IPS-18c (cell line): Measurements from ENCODE around the gene ARFGAP2.

Experiments used
- H3K4me3 ChIP-seq: 2 replicates; pipeline ENCODE4 v1.7.0; 2013; ENCODE audit warnings: low read depth, mild to moderate bottlenecking, low read length, moderate library complexity; ENCODE audit not compliant: insufficient read depth
- H3K9me3 ChIP-seq: one replicate; pipeline ENCODE4 v1.6.1; 2013; ENCODE audit warnings: mild to moderate bottlenecking, low read length, moderate library complexity; ENCODE audit not compliant: control insufficient read depth, insufficient read depth

ARFGAP2 gene

DNA sequence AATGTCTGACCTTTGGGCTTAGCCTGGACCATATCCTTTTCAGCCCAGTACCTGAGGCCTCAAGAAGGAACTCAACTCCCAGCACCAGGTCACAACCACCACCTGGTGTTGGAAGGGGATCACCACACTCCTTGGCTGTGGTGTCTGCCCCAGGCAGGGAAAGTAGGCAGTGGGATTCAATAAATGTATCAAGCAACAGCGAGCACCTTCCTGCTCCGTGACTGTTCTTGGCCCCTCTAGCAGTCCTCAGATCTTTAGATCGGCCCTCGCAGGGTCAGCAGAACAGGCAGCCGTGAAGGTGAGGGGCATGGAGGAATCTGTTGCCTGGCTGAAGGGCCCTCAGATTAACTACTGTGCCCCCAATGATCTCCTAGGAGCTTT is 15.9 kb downstream of the ARFGAP2 start:
- Histone ChIP-seq H3K9me3 (no peaks in the 10 kb centered on the region), H3K4me3 (no peak overlapping the region)

- Histone ChIP-seq H3K9me3 (no peaks in the 10 kb centered on the region), H3K4me3 (no peak overlapping the region)
Observed at GRCh38 chr11:47158242-47158641, 18.4 kb downstream of the ARFGAP2 start.

GRCh38 chr11:47157805-47158204 is 18.9 kb downstream of the ARFGAP2 start:
- H3K4me3 ChIP-seq, result no peak overlapping the region

GRCh38 chr11:47156951-47157350 is 19.7 kb downstream of the ARFGAP2 start:
- Histone ChIP-seq H3K4me3 (no peak overlapping the region), H3K9me3 (no peaks in the 10 kb centered on the region)

More at GRCh38 chr11:47157805-47158204, 18.9 kb downstream of the ARFGAP2 start:
- no peaks in the 10 kb centered on the region for H3K9me3 ChIP-seq

GRCh38 chr11:47156333-47156732 is 20.3 kb downstream of the ARFGAP2 start:
- no peak overlapping the region for H3K4me3 ChIP-seq
- H3K9me3 ChIP-seq, result no peaks in the 10 kb centered on the region

DNA sequence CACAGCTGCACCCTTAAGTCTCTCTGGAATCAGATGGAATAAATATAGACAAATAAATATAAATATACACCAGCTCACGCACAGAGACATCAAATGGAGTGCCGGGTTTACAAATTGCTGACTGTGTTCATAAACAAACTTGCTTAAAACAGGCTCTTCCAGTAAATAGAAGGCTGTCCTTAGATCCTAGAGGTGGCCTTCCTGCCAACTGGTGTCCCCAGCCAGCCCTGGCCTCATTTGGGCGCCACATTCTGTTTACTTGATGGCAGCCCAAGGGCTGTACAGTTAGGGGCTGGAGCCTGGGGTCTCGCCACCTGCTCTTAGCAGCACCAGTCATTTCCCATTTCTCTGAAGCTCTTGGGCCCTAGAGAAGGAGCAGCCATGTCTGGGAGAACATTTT is 20.8 kb downstream of the ARFGAP2 start:
- Histone ChIP-seq H3K9me3 (no peaks in the 10 kb centered on the region), H3K4me3 (no peak overlapping the region)

- H3K4me3 ChIP-seq, result no peak overlapping the region
Observed at GRCh38 chr11:47154616-47155570, 21.8 kb downstream of the ARFGAP2 start.

DNA sequence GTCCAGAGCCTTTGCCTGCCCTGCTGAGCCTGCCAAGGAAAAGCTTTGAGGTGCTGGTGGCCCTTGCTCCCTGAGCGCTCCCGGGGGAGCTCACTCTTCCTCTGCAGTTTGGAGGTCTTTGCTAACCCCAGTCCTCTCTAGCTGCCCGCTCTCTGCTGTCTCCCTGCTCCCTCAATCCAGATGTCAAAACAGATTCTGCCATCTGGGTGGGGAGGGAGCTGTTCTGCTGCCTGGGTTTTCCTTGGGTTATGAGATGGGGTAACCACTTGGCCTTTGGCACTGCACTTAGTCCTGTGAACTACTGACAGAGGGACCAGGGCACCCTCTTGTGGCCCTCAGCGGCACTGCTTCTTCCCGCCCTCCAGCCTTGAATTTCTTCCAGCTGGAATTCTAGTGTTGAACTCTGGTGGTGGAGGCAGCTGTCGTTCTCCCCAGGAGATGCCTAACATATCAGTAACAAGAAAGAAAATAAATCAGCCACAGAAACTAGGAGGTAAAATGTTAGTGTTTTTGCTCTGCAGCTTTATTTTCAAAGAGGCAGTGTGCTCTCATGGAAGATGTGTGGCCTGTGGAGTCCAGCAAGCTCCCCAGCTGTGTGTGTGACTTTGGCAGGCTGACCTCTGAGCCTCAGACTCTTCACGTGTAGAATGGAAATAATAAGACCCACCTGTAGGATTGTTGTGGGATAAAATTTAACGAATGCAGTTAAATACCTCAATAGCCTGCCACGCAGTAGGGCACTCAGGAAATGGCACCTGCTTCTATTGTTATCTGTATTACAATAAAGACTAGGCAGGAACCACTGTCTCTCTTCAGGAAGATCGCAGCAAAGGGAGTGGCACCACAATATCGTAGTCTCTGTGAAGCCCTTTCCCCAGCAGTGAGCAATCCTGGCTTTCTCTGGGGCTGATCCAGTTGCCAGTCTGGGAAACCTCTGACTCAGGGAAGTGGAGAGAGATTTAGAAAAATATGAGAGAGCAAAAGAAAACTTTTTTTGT is 23.4 kb downstream of the ARFGAP2 start:
- Histone ChIP-seq H3K4me3 (no peak overlapping the region), H3K9me3 (no peaks in the 10 kb centered on the region)

More at GRCh38 chr11:47154616-47155570, 21.8 kb downstream of the ARFGAP2 start:
- H3K9me3 ChIP-seq, result no peaks in the 10 kb centered on the region

DNA sequence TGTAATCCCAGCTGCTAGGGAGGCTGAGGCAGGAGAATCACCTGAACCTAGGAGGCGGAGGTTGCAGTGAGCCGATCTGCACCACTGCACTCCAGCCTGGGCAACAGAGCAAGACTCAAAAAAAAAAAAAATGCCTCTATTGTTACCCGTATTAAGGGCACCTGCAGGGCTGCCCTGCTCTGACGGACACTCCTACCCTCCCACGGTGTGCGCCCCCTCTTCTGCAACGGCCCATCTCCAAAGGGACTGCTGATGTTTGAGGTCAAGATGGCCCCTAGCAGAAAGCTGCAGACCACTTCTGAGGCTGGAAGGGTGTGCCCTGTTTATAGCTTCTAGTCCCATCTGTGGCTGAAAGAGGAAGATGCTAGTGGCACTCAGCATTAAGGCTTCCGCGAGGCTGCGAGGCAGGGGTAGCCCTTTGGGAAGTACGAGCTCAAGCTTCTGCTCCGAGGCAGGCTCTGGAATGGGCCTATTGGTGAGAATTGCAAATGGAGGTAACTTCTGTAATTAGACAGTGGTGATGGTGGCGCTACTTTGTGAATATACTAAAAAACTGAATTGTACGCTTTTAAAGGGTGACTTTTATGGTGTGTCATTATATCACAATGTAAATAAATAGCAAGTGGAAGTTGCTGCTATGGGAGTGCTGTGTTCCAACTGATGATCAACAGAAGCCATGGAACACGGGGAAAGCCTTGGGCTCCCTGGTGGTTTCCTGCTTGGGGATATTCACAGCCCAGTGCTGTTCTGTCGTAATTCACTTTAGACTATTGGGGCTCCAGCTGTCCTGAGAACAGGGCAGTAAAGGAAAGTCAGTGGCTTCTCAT is 24.3 kb downstream of the ARFGAP2 start:
- H3K9me3 ChIP-seq, result no peaks in the 10 kb centered on the region
- no peak overlapping the region for H3K4me3 ChIP-seq

- no peak overlapping the region for H3K4me3 ChIP-seq
- H3K9me3 ChIP-seq, result no peaks in the 10 kb centered on the region
Observed at GRCh38 chr11:47149782-47150181, 26.9 kb downstream of the ARFGAP2 start.

DNA sequence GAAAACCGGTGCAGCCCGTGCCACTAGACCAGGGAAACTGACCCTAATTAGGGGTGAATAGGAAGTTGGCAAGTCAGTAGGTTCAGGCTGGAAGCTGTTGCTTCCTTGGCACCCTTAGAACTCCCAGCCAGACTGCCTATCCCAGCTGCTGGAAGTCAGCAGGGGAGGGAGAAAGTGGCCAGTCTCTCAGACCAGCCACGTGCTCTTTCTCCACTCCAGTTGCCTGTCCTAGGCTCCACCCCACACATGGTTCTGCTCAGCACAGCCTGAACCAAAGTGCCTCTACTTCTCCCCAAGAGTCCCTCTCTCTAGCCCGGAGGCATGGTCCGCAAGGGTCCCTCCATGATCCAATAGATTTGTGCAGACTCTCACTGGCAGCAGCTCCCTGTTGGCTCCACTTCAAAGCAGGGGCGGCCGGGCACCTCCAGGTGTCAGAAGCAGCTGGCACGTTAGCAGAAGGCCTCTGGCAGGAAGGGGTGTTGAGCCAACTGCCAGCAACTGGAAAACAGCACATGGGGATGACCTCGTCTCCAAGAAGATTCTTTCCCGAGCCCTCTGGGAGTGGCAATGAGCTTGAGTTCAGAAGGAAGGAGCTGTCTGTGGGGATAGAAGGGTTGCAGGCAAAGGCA is 27.7 kb downstream of the ARFGAP2 start:
- Histone ChIP-seq H3K4me3 (no peak overlapping the region), H3K9me3 (no peaks in the 10 kb centered on the region)

DNA sequence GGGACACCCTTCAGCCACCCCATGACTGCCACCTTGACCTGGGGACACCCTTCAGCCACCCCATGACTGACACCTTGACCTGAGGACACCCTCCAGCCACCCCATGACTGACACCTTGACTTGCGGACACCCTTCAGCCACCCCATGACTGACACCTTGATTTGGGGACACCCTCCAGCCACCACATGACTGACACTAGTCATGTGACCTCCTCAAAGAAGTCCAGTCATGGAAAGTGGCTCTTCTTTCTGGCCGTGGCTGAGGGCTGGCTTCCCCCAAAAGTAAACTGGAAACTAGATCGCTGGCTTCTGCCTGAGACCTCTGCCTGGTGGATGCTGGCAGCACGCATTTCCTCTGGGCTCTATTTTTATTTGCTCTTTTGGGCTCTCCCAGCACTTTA is 28.4 kb downstream of the ARFGAP2 start:
- H3K9me3 ChIP-seq, result no peaks in the 10 kb centered on the region
- no peak overlapping the region for H3K4me3 ChIP-seq

DNA sequence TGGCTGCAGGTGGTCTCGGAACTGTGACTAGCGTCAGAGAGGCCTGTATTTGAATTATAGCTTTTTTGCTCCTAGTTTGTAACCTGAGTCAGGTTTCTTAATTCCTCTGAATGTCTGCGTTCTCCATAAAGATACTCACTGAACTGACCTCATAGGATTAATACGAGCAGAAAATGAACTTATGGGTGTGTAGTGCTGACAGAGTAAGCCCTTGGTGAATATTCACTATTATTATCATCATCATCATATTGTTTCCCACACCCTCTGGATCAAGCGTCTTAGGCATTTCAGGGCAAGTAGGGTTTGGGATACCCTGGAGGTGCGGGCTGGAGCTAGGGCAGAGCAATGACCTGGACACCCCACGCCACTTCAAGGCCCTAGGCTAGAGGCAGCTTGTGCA is 29.0 kb downstream of the ARFGAP2 start:
- Histone ChIP-seq H3K9me3 (no peaks in the 10 kb centered on the region), H3K4me3 (no peak overlapping the region)

DNA sequence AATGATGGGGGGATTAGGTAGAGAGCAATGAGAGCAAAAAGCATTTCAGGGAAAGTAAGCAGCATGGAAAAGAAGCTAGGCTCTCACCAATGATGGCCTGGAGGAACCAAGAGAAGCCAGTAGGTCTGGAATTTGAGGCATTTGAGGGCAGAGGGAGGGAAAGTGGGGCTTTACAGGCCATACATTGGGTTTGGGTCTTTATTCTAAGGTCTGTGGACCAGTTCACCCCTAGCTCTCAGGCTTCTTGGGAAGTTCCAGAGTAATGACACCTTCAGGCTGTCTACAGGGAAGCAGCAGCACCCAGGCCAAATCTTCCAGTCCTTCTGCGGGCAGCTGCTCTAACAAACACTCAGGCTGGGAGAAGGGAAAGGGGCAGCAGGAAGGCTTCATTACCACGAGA is 29.4 kb downstream of the ARFGAP2 start:
- Histone ChIP-seq H3K9me3 (no peaks in the 10 kb centered on the region), H3K4me3 (no peak overlapping the region)

GRCh38 chr11:47144541-47144940 is 32.1 kb downstream of the ARFGAP2 start:
- H3K4me3 ChIP-seq, result no peak overlapping the region
- H3K9me3 ChIP-seq, result no peaks in the 10 kb centered on the region

DNA sequence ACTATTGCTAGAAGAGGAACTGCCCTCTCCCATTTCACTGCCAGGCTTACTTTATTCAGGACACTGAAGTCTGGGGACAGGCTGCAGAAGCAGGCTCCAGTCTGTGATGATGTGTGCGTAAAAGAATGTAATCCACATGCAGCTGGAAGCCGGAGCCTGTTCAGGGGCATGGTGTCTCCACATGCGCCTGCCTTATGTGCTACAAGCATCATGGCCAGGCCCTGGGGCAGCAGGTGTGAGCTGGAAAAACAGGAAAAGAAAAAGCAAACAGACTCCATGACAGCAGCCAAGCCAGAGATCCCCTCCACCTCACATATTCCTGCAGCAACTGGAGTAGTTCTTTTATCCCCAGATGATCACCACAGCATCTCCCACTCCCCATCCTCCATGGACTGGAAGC is 33.4 kb downstream of the ARFGAP2 start:
- no peak overlapping the region for H3K4me3 ChIP-seq
- H3K9me3 ChIP-seq, result no peaks in the 10 kb centered on the region
